Spleen (tissue), 11 donors: ENCODE results near the gene ZDHHC12. TPM values are rescaled to one million over a fixed set of nuclear protein-coding genes. Genes with fewer than 3 reads are reported as not detected.

Source experiments
- DNase-seq: peaks from one replicate; pipeline ENCODE4 v3.0.0-alpha.2; 2020
- H3K27ac ChIP-seq, 8 donors: fragments of 200-600 bp; sonication (generic) in 7 of 8; 1 replicate in 4 of 8; 2 replicates in 4 of 8; pipeline versions ENCODE4 v1.5.0 to v1.8.0; 2016 to 2021; ENCODE audit warnings: inconsistent platforms in 4 of 8, mild to moderate bottlenecking in 4 of 8, moderate library complexity in 1 of 8
- H3K27me3 ChIP-seq, 7 donors: fragments of 200-600 bp; sonication (generic) in 6 of 7; replicated peaks in 1 of 7; 1 replicate in 4 of 7; 2 replicates in 3 of 7; pipeline versions ENCODE4 v1.5.0 to v1.8.0; 2016 to 2021; ENCODE audit warnings: inconsistent platforms in 3 of 7, mild to moderate bottlenecking in 1 of 7
- H3K36me3 ChIP-seq, 6 donors: fragments of 200-600 bp; sonication (generic) in 5 of 6; 1 replicate in 4 of 6; 2 replicates in 2 of 6; pipeline versions ENCODE4 v1.5.0 to v1.8.0; 2016 to 2021; ENCODE audit warnings: inconsistent platforms in 2 of 6
- H3K4me1 ChIP-seq, 6 donors: fragments of 200-600 bp; sonication (generic) in 5 of 6; 1 replicate in 3 of 6; 2 replicates in 3 of 6; pipeline versions ENCODE4 v1.5.0 to v1.8.0; 2016 to 2021; ENCODE audit warnings: inconsistent platforms in 3 of 6
- H3K4me3 ChIP-seq, 8 donors: fragments of 200-600 bp; sonication (generic) in 7 of 8; 1 replicate in 4 of 8; 2 replicates in 4 of 8; pipeline versions ENCODE4 v1.5.0 to v1.8.0; 2016 to 2021; ENCODE audit warnings: inconsistent platforms in 4 of 8, mild to moderate bottlenecking in 4 of 8, moderate library complexity in 2 of 8
- H3K9me3 ChIP-seq, 8 donors: fragments of 200-600 bp; sonication (generic) in 7 of 8; 1 replicate in 4 of 8; 2 replicates in 4 of 8; pipeline versions ENCODE4 v1.5.0 to v1.8.0; 2016 to 2021; ENCODE audit warnings: inconsistent platforms in 4 of 8
- POLR2A ChIP-seq, 3 donors: fragments of 450-650 bp; IDR thresholded peaks; one replicate each; pipeline ENCODE4 v1.5.1; 2017; ENCODE audit warnings: antibody characterized with exemption in 3 of 3, mild to moderate bottlenecking in 1 of 3
- POLR2AphosphoS5 ChIP-seq, 3 donors: sonication (generic); formaldehyde crosslinking; IDR thresholded peaks; one replicate each; pipeline ENCODE4 v1.5.1; 2017; ENCODE audit warnings: antibody characterized with exemption in 3 of 3
- WGBS, 5 donors: extraction: QIAGEN DNeasy Blood & Tissue Kit in 3 of 5; methylation state at CpG; one replicate each; pipeline versions ENCODE4 v1.1.5 to v1.1.7; 2013 to 2018; 5-methylcytosine and 5-hydroxymethylcytosine counted together
- intact Hi-C: fragments of 100-400 bp; cut with DNase I; formaldehyde crosslinking; loops from one replicate; pipeline ENCODE4 v1.15.0; 2023; ENCODE audit warnings: low total_unique reads
- polyA plus RNA-seq, 3 donors: library from polyadenylated mRNA; stranded (reverse); fragments of 200-250 nt; gene quantifications; one replicate each; pipeline ENCODE4 v1.2.1, GENCODE V29; 2013
- total RNA-seq, 7 donors: library from RNA; depleted of rRNA in 3 of 7; stranded (reverse); fragments of >200 nt in 3 of 7; fragmentation: NEBNext Ultra II Directional in 4 of 7; extraction: Animal tissue kit (Norgen Biotek cat#: 25700) in 4 of 7; gene quantifications; one replicate each; pipeline versions ENCODE4 v1.1.0 to v1.2.1, GENCODE V29; 2016 to 2021
- TF ChIP-seq, protein P1 (sequence below), 11 experiments: fragments of 200-600 bp in 7 of 11; fragments of 450-650 bp in 4 of 11; sonication (generic) in 4 of 11; IDR thresholded peaks in 8 of 11; conservative IDR thresholded peaks in 3 of 11; 1 replicate in 7 of 11; 2 replicates in 4 of 11; pipeline versions ENCODE4 v1.4.0 to v1.8.0; 2016 to 2021; ENCODE audit warnings: antibody characterized with exemption in 11 of 11, inconsistent platforms in 4 of 11, mild to moderate bottlenecking in 1 of 11
- donor health status: healthy with polysubstance abuse.
- donor health status: DM: no; HTN: no; CAD: no; lungs with moderate emphysema.
- donor health status: DM: no; HTN: no; CAD: no.
- donor health status: Bipolar disorder and iron deficiency.
- donor health status: healthy.
- donor health status: DM: no; HTN: no; CAD: no.
- donor health status: DM: yes; HTN: yes; CAD: no.

The ZDHHC12 gene
- total and polyA plus RNA-seq, 10 donors = 21.5 to 73.4 (median 36.6) TPM

GRCh38 chr9:128735373-128735772, 11.4 kb upstream of the ZDHHC12 start:
- Histone ChIP-seq H3K36me3 (peaks cover 0 to 95% (median 50%) of the 10 kb centered on the region in 6 donors), H3K9me3 (no peaks in the 10 kb centered on the region), H3K4me3 (no peak overlapping the region), H3K27me3 (no peaks in the 10 kb centered on the region), H3K4me1 (peaks cover 0 to 30% (median 9%) of the 10 kb centered on the region in 6 donors), H3K27ac (no peak overlapping the region)
- no peak for DNase-seq
- TF ChIP-seq POLR2A (IDR thresholded peaks at IDR 0.05) = no peak
- TF ChIP-seq, protein P1, sequence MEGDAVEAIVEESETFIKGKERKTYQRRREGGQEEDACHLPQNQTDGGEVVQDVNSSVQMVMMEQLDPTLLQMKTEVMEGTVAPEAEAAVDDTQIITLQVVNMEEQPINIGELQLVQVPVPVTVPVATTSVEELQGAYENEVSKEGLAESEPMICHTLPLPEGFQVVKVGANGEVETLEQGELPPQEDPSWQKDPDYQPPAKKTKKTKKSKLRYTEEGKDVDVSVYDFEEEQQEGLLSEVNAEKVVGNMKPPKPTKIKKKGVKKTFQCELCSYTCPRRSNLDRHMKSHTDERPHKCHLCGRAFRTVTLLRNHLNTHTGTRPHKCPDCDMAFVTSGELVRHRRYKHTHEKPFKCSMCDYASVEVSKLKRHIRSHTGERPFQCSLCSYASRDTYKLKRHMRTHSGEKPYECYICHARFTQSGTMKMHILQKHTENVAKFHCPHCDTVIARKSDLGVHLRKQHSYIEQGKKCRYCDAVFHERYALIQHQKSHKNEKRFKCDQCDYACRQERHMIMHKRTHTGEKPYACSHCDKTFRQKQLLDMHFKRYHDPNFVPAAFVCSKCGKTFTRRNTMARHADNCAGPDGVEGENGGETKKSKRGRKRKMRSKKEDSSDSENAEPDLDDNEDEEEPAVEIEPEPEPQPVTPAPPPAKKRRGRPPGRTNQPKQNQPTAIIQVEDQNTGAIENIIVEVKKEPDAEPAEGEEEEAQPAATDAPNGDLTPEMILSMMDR (IDR thresholded peaks at IDR 0.05 in 8 of 11, conservative IDR thresholded peaks at IDR 0.05 in 3 of 11) = no peak
- no peak for TF ChIP-seq POLR2AphosphoS5 (IDR thresholded peaks at IDR 0.05)
- WGBS, 5 donors = 64 to 95% (median 80%) methylated on average over 1 to 2 of the region's 2 CpGs
- intact Hi-C loops = no loop called here

DNA sequence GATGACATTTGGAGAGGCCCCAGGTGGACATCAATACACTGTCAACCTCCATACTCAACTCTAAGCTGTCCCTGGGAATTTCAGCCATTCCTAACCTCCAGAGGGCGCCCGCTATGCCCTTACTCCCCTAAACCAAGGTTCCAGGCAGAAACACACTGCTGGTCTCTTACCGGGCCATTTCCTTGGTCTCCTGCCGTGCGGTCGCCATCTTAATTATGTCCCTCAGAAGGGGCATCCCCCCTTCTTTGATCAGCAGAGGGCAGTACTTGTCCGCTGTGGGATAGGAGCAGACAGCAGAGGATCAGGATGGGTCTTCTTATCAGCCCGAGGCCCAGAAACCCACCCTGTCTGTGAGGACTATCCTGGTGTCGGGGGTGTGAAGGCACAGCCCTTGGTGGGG, 9.3 kb upstream of the ZDHHC12 start:
- H3K27ac ChIP-seq = peak overlapping the region in 1 of 8 donors; percentile 33
- 46 to 56% (median 51%) methylated on average over 9 of the region's 9 CpGs for WGBS, 5 donors
- TF ChIP-seq, protein P1 (IDR thresholded peaks at IDR 0.05 in 8 of 11, conservative IDR thresholded peaks at IDR 0.05 in 3 of 11) = peak in 9 of 11 experiments; percentile 28 to 61 (median 46)
- TF ChIP-seq POLR2A (IDR thresholded peaks at IDR 0.05) (no peak), POLR2AphosphoS5 (IDR thresholded peaks at IDR 0.05) (peak in 2 of 3 donors; percentile 5 to 11)
- H3K9me3 ChIP-seq = no peaks in the 10 kb centered on the region
- H3K36me3 ChIP-seq = peaks cover 0 to 88% (median 39%) of the 10 kb centered on the region in 6 donors
- H3K4me1 ChIP-seq = peaks cover 0 to 50% (median 16%) of the 10 kb centered on the region in 6 donors
- intact Hi-C loops = no loop called here
- no peak overlapping the region for H3K4me3 ChIP-seq
- H3K27me3 ChIP-seq = no peaks in the 10 kb centered on the region
- DNase-seq = no peak

GRCh38 chr9:128732576-128732975, 8.6 kb upstream of the ZDHHC12 start:
- TF ChIP-seq, protein P1 (IDR thresholded peaks at IDR 0.05 in 8 of 11, conservative IDR thresholded peaks at IDR 0.05 in 3 of 11) = no peak
- TF ChIP-seq POLR2AphosphoS5 (IDR thresholded peaks at IDR 0.05) (no peak), POLR2A (IDR thresholded peaks at IDR 0.05) (no peak)
- DNase-seq = no peak
- intact Hi-C loops = no loop called here
- Histone ChIP-seq H3K27ac (no peak overlapping the region), H3K4me3 (no peak overlapping the region), H3K36me3 (peaks cover 0 to 81% (median 39%) of the 10 kb centered on the region in 6 donors), H3K27me3 (no peaks in the 10 kb centered on the region), H3K9me3 (no peaks in the 10 kb centered on the region), H3K4me1 (peaks cover 0 to 57% (median 18%) of the 10 kb centered on the region in 6 donors)
- 85 to 94% (median 89%) methylated on average over 13 of the region's 13 CpGs for WGBS, 5 donors

DNA sequence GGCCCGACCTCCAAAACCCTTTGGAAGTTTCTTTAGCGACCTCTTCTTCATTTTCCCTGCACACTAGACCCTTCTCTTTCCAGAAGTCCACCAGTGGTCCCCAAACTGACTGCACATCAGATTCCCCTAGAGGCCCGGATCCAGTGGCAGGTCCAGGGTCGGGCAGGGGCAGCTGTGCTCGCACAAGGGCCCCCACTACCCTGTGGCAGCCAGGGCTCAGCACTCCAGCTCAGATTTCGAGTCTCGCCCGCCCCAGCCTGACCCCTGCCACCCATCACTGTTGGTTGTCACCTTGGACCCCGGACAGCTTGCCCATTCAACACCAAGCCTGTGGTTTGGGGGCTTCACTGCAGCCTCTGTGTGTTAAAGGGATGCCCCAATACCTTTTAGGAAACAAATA, 7.8 kb upstream of the ZDHHC12 start:
- no peak overlapping the region for H3K4me3 ChIP-seq
- peaks cover 0 to 59% (median 18%) of the 10 kb centered on the region in 6 donors for H3K4me1 ChIP-seq
- peaks cover 0 to 72% (median 35%) of the 10 kb centered on the region in 6 donors for H3K36me3 ChIP-seq
- intact Hi-C loops = no loop called here
- no peak overlapping the region for H3K27ac ChIP-seq
- TF ChIP-seq, protein P1 (IDR thresholded peaks at IDR 0.05 in 8 of 11, conservative IDR thresholded peaks at IDR 0.05 in 3 of 11) = no peak
- TF ChIP-seq POLR2AphosphoS5 (IDR thresholded peaks at IDR 0.05) = peak in 1 of 3 donors; percentile 10
- WGBS, 5 donors = 82 to 93% (median 85%) methylated on average over 9 of the region's 9 CpGs
- H3K9me3 ChIP-seq = no peaks in the 10 kb centered on the region
- DNase-seq = no peak
- H3K27me3 ChIP-seq = no peaks in the 10 kb centered on the region
